ENCODE results near the gene EEF1A2.

The EEF1A2 gene

GRCh38 chr20:63440366-63440955 lies 58.4 kb downstream of the EEF1A2 start:
- DNase-seq = no peak

DNA sequence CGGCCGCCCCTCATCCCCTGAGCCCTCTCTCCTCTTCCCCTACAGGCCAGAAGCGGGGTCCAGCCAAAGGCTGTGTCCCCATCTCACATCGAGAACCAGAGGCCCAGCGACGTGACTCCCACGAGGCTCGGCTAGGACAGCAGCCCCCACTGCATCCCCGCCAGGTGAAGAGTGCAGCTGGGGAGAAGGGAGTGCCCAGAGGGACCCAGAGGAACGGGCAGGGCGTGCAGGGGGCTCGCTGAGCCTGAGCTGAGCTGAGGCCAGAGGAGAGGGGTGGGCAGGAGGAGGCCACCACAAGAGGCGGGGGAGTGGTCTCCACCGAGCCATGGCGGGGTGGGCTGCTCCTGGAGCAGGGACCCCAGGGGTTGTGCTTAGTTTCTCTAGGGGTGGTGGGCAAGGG lies 59.0 kb downstream of the EEF1A2 start:
- DNase-seq = no peak

DNA sequence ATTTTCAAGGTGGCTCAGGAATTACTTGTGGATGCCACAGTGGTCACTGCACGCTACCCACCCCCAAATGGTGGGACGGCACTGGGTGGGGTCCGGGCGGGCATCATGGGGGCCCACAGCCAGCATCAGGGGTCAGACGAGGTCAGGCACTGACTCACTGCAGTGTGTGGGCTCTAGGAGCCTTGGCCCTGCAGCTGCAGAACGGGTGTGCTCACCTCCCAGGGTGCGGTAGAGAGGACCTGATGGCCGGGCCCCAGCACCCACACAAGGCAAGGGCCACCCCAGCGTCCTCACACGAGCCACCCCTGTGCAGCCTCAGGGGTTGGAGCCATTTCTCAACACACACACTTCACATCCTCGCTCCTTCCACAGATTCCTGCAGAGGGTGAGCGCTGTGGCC lies 60.8 kb downstream of the EEF1A2 start:
- DNase-seq = no peak
